ENCODE results near the gene TMTC2. TPM values are rescaled to one million over a fixed set of nuclear protein-coding genes. Genes with fewer than 3 reads are reported as not detected.
A peak's percentile ranks its signal among the peaks of the same experiment; 100 is the strongest.

TMTC2 gene
- total RNA-seq, 2 donors from 2014 or later: 4.7 to 9.0 TPM

DNA sequence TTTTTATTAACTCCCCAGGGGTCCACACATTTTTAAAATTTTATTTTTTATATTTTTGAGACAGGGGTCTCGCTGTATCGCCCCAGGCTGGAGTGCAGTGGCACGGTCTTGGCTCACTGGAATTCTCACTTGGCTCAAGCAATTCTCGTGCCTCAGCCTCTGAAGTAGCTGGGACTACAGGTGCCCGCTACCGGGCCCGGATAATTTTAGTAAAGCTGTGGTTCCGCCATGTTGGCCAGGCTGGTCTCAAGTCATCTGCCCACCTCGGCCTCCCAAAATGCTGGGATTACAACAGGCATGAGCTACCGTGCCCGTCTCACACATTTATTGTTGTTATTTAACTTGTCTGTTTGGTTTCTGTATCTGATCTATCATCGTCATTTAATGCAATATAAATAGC lies 307.4 kb downstream of the TMTC2 start:
- no peaks in the 10 kb centered on the region for H3K9me3 Mint-ChIP-seq
- H3K27me3 Mint-ChIP-seq (ENCODE audit: low read depth): no peaks in the 10 kb centered on the region
- DNase-seq (no peak), ATAC-seq (replicated peaks in 1 of 2) (no peak)
- no peak overlapping the region for H3K27ac Mint-ChIP-seq
- no peak overlapping the region for H3K4me3 Mint-ChIP-seq
- no peaks in the 10 kb centered on the region for H3K36me3 Mint-ChIP-seq (ENCODE audit: insufficient read depth in 2 of 2)
- H3K4me1 Mint-ChIP-seq (ENCODE audit: low read depth): peaks cover 3% of the 10 kb centered on the region

DNA sequence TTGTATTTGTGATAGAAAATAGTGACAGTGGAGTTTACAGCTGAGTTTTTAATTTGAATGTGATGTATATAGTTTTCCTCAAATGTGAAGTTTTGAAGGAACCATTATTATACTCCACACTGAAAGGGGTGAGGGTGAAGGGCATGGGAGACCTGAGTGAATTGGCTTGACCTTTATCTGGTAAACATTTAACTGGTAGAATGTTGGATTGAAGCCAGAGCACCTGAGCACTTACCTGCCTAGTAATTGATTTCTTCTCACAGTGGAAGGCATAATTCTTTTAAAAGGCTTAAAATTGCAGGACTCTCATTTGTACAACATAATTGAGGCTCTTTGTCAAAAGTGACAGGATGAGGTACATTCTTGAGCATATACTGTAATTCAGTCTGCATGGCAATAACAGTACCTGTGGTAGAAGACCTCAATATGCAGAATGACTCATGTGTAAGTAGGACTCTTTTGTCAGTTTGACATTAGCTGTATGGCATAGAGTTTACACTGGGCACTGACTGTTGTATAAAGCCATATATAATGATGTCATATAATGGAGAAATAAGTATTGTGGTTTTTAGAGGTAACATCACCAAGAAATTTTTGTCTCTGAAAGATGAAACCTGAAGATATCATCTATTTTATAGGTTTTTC lies 309.6 kb downstream of the TMTC2 start:
- H3K36me3 Mint-ChIP-seq (ENCODE audit: insufficient read depth in 2 of 2): no peaks in the 10 kb centered on the region
- H3K27ac Mint-ChIP-seq: peak overlapping the region; percentile 60
- H3K4me1 Mint-ChIP-seq (ENCODE audit: low read depth): peaks cover 3% of the 10 kb centered on the region
- ATAC-seq (replicated peaks in 1 of 2) (peak; percentile 99 to 100), DNase-seq (peak in 1 of 2 donors; percentile 10)
- no peak overlapping the region for H3K4me3 Mint-ChIP-seq
- H3K9me3 Mint-ChIP-seq: no peaks in the 10 kb centered on the region
- H3K27me3 Mint-ChIP-seq (ENCODE audit: low read depth): no peaks in the 10 kb centered on the region

DNA sequence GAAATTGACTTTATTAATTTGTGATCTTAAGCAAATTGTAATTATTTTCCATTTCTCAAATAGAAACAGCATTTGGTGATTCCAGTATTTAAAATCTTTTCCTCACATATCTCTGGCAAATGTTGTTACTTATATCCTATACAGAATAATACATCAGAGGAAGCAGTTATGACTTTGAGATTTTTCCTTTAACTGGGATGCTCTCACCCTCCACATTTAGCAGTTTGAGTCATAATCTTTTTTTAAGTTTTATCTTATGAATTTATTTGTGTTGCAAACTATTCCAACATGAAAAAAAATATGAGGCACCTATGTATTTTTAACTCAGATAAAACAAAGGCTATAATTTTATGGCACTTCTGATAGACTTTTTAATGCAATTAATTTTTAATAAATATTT lies 311.8 kb downstream of the TMTC2 start:
- Mint-ChIP-seq H3K4me3 (no peak overlapping the region), H3K9me3 (no peaks in the 10 kb centered on the region), H3K4me1 (ENCODE audit: low read depth) (peaks cover 3% of the 10 kb centered on the region), H3K27me3 (ENCODE audit: low read depth) (no peaks in the 10 kb centered on the region), H3K27ac (no peak overlapping the region), H3K36me3 (ENCODE audit: insufficient read depth in 2 of 2) (no peaks in the 10 kb centered on the region)
- ATAC-seq (replicated peaks in 1 of 2) (no peak), DNase-seq (no peak)

DNA sequence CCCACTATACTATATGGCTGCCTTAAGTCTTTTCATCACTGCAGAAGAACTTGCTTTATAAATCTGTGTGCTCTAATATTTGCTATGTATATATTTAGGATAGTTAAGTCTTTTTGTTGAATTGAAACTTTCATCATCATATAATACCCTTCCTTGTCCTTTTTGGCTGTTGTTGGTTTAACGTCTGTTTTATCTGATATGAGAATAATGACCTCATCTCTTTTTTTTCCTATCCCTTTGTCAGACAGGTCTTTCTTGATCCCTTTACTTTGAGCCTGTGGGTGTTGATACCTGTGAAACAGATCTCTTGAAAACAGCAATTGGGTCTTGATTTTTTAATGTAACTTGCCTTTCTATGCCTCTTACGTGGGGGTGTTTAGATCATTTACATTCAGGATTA lies 316.3 kb downstream of the TMTC2 start:
- H3K27ac Mint-ChIP-seq: no peak overlapping the region
- peaks cover 1 to 4% of the 10 kb centered on the region in 2 donors for H3K36me3 Mint-ChIP-seq (ENCODE audit: insufficient read depth in 2 of 2)
- no peaks in the 10 kb centered on the region for H3K4me1 Mint-ChIP-seq (ENCODE audit: low read depth)
- peaks cover under 1 to 3% of the 10 kb centered on the region in 2 donors for H3K9me3 Mint-ChIP-seq
- DNase-seq (no peak), ATAC-seq (replicated peaks in 1 of 2) (no peak)
- no peak overlapping the region for H3K4me3 Mint-ChIP-seq
- H3K27me3 Mint-ChIP-seq (ENCODE audit: low read depth): no peaks in the 10 kb centered on the region

DNA sequence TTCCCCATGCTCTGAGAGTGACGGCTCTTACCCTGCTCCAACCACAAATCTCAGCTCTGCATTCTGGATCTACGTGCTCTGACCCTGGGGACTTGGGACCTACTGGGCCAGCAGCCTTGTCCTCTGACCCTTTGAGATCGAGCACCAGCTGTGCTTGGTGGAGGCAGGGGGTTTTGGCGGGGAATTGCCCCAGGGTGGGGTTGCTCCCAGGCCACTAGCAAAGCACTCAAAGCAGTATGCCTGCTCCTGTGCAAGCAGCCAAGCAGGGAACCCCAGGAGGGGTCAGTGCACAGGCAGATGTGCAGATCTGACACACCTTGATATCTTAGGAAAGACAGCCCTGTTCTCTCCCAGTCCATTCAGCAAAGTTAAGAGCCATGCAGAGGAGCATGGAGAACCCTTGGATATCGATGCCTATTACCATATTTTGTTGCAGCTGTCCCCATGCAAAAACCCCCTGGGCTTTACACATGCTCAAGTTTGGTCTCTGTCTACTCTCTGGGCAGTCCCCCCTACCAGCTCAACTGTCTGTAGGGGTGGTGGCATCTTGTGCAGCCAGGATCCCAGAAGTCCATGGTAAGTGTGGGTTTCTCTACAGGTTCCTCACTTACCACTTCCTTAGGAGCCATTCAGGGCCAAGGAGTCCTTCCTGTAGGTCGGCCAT lies 319.0 kb downstream of the TMTC2 start:
- no peaks in the 10 kb centered on the region for H3K4me1 Mint-ChIP-seq (ENCODE audit: low read depth)
- DNase-seq (no peak), ATAC-seq (replicated peaks in 1 of 2) (no peak)
- no peak overlapping the region for H3K27ac Mint-ChIP-seq
- no peak overlapping the region for H3K4me3 Mint-ChIP-seq
- no peaks in the 10 kb centered on the region for H3K27me3 Mint-ChIP-seq (ENCODE audit: low read depth)
- H3K9me3 Mint-ChIP-seq: peaks cover 15 to 17% of the 10 kb centered on the region in 2 donors
- H3K36me3 Mint-ChIP-seq (ENCODE audit: insufficient read depth in 2 of 2): peaks cover 18 to 21% of the 10 kb centered on the region in 2 donors

DNA sequence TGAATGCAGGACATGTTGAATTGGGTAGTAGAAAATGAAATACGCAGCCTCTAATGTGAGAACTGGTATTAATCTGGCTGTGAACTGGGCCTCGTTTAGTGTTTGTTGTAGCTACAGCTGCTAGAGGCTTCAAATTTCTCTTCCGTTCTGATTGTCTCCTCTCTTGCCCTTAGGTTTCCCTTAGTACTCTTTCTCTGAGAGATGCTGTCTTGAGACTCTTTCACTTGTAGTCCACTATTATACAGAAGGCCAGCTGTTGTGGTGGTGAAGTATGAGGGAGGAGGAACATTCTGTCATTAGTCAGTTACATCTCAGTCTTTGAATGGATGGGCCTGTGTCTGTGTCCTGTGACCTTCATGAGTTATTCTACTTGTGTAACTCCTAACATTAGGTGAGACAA lies 322.0 kb downstream of the TMTC2 start:
- H3K4me1 Mint-ChIP-seq (ENCODE audit: low read depth): no peaks in the 10 kb centered on the region
- ATAC-seq (replicated peaks in 1 of 2): no peak

DNA sequence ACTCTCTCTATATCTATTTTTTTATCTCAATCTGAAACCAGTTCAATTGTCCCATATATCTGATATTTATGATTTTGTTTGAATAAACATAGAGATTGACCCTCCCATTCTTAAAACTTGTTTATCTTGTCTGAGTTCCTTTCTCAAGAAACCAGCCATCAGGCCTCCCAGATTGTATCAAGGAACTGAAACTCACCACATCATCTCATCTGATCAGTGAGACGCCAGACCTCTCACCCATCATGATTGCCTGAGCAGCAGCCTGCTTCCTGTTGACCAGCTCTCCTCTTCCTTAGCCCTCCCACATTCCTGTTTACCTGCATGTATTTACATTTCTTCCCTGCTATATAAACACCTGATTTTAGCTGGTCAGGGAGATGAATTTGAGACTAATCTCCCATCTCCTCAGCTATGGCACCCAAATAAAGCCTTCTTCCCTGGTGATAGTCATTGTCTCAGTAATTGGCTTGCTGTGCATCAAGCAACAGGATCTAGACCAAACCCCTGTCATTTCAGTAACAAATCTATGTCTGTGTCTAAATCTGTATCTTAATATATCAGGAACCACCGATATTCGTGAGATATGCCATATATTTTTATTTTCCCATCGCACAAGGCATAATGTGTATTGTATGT lies 323.6 kb downstream of the TMTC2 start:
- no peaks in the 10 kb centered on the region for H3K4me1 Mint-ChIP-seq (ENCODE audit: low read depth)
- H3K4me3 Mint-ChIP-seq: no peak overlapping the region
- no peaks in the 10 kb centered on the region for H3K27me3 Mint-ChIP-seq (ENCODE audit: low read depth)
- H3K27ac Mint-ChIP-seq: no peak overlapping the region
- DNase-seq (no peak), ATAC-seq (replicated peaks in 1 of 2) (no peak)
- H3K9me3 Mint-ChIP-seq: peaks cover 20 to 21% of the 10 kb centered on the region in 2 donors
- H3K36me3 Mint-ChIP-seq (ENCODE audit: insufficient read depth in 2 of 2): peaks cover 22 to 26% of the 10 kb centered on the region in 2 donors

More for the DNA sequence above, 322.0 kb downstream of the TMTC2 start:
- no peak for DNase-seq
- Mint-ChIP-seq H3K27ac (no peak overlapping the region), H3K27me3 (ENCODE audit: low read depth) (no peaks in the 10 kb centered on the region), H3K9me3 (peaks cover 20 to 21% of the 10 kb centered on the region in 2 donors), H3K4me3 (no peak overlapping the region), H3K36me3 (ENCODE audit: insufficient read depth in 2 of 2) (peaks cover 22 to 27% of the 10 kb centered on the region in 2 donors)

DNA sequence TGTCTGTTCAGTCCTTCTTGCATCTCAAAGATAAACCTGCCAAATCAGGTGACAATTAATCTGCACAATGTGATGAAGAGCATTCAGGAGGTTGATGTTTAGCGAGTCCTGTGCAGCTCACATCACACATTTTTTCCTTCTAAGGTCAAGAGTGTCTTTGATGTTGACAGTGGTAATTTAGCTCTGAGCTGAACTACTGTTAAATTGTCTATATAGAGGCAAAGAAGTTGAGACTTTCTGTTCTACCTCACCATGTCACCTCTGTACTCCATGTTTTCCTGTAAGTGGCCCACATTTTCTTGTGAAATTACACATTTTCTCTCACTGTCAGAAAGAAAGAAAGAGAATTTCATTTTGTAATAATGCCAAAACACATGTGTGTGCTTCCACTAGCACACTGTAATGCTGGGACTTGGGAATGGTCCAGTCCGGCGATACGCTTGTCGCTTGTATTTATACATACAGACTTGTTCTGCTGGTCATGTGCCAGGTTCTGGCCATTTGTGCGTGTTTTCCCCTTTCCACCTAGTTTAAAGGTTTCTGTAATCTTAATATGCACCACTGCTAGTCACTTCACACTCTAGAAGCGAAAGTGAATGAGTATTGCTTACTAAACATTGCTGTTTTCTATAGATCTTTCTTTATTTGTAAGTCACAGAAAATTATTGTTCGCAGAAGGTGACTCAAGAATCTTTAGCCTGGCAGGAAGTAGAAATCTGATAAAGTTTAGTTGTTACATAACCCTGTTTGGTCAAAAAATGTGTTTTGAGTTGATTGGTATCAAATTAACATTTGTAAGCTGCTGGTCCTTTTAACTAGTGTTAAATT lies 328.9 kb downstream of the TMTC2 start:
- Mint-ChIP-seq H3K27me3 (ENCODE audit: low read depth) (no peaks in the 10 kb centered on the region), H3K9me3 (peaks cover 4 to 5% of the 10 kb centered on the region in 2 donors), H3K4me3 (no peak overlapping the region), H3K27ac (no peak overlapping the region), H3K4me1 (ENCODE audit: low read depth) (no peaks in the 10 kb centered on the region), H3K36me3 (ENCODE audit: insufficient read depth in 2 of 2) (peaks cover 4 to 6% of the 10 kb centered on the region in 2 donors)
- DNase-seq (peak in 1 of 2 donors; percentile 2), ATAC-seq (replicated peaks in 1 of 2) (peak; percentile 50 to 73)

DNA sequence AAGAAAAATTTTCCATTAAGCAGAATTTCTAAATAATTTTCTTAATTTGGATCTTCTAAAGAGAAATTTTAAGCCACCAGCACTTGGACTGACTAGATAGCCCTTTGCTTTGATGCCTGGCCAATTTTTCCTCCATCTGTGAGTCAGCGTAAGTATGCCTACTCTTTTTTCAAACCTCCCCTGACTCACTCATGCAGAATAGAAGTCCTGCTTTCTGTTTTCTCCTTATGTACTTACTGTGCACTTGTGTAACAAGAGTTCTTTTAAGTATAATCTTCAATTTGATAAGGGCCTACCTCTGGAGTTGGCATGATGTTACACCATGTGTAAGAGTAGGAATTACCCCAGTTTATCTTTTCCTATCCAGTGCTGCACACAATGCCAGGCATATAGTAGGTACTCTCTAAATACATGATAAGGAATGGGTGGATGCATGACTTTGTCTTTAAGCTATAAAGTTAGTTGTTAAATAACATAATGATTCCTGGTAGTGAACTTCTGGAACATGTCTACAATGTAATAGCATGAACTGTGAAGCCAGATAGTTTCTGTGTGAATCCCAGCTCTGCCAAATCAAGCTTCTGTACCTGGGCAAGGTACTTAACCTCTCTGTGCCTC lies 329.6 kb downstream of the TMTC2 start:
- DNase-seq: no peak
- Mint-ChIP-seq H3K27ac (no peak overlapping the region), H3K36me3 (ENCODE audit: insufficient read depth in 2 of 2) (peaks cover 2 to 3% of the 10 kb centered on the region in 2 donors), H3K27me3 (ENCODE audit: low read depth) (no peaks in the 10 kb centered on the region), H3K4me1 (ENCODE audit: low read depth) (no peaks in the 10 kb centered on the region), H3K4me3 (no peak overlapping the region), H3K9me3 (peaks cover 5% of the 10 kb centered on the region in 2 donors)
- ATAC-seq (replicated peaks in 1 of 2): peak; percentile 31 to 63

DNA sequence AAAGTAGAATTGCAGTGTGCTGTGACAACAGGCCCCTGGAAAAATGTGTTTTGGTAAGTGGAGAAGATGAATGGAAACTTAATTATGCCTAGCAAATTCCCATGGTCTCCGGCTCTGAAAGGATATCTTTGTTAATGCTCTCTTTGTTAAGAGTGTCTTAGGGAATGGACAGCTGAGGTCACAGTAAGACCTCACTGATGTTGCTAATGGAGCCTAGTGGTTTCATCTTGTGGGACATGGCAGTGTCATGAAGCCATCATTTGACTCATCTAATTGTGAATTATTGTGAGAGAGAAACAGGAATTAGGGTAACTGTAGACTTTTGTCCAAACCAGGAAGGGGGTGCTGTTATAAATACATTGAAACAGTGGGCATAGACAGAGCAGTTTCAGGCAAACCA lies 330.3 kb downstream of the TMTC2 start:
- Mint-ChIP-seq H3K4me1 (ENCODE audit: low read depth) (no peaks in the 10 kb centered on the region), H3K27ac (no peak overlapping the region), H3K4me3 (no peak overlapping the region), H3K27me3 (ENCODE audit: low read depth) (no peaks in the 10 kb centered on the region), H3K36me3 (ENCODE audit: insufficient read depth in 2 of 2) (no peaks in the 10 kb centered on the region), H3K9me3 (peaks cover under 1 to 2% of the 10 kb centered on the region in 2 donors)
- ATAC-seq (replicated peaks in 1 of 2): no peak
- DNase-seq: no peak

DNA sequence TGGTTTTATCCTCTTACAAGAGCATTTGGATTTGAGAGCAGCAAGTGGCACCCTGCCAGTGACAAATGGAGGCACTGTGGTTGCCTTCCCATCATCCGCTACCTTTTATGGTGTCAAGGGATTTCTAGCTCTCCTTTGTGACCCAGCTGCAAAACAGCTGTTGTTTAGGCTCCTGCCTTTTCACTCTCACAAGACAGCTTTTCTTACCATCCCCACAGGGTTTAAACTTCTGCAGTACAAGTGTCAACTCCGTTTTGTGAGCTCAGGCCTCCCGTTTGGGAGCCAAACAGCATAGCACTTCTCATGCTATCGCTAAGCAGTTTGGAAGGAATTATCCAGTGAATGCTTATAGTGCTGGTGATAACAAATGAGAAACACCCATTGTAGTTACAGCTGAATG lies 331.4 kb downstream of the TMTC2 start:
- Mint-ChIP-seq H3K27ac (no peak overlapping the region), H3K36me3 (ENCODE audit: insufficient read depth in 2 of 2) (no peaks in the 10 kb centered on the region), H3K4me3 (no peak overlapping the region), H3K27me3 (ENCODE audit: low read depth) (no peaks in the 10 kb centered on the region), H3K9me3 (peaks cover 0 to 2% of the 10 kb centered on the region in 2 donors), H3K4me1 (ENCODE audit: low read depth) (no peaks in the 10 kb centered on the region)
- no peak for ATAC-seq (replicated peaks in 1 of 2)
- DNase-seq: no peak

DNA sequence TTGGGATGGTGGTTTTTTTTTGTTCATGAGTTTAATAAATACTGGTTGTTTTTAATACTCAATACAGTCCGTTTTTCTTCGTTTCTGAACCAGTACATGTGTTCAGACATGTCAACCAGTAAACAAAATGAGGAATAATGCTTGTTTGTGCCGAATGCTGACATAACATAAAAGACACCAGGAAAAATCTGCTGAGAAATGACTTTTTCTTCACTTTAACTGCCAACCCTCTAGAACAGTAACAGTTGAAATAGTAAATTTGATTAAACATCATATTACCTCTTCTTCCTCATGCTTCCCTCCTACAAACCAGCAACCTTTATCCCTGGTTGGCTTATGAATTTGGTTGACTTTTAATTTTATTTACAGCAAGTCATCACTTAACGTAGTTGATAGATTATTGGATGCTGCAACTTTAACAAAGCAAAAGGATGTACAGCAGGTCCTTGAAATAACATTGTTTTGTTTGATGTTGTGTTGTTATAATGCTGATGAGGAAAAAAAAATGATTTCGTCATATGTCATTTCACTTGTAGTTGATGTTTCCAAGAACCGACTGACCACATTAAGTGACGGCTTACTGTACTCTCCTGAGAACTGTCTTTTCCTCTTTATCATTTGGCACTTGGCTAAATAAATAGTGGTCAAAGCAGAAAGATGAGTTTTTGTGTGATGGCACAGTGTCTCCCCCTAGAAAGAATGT lies 340.5 kb downstream of the TMTC2 start:
- no peak for DNase-seq
- H3K9me3 Mint-ChIP-seq: no peaks in the 10 kb centered on the region
- H3K27me3 Mint-ChIP-seq (ENCODE audit: low read depth): no peaks in the 10 kb centered on the region
- H3K4me1 Mint-ChIP-seq (ENCODE audit: low read depth): no peaks in the 10 kb centered on the region
- H3K27ac Mint-ChIP-seq: no peak overlapping the region
- no peak for ATAC-seq (replicated peaks in 1 of 2)
- H3K4me3 Mint-ChIP-seq: no peak overlapping the region
- no peaks in the 10 kb centered on the region for H3K36me3 Mint-ChIP-seq (ENCODE audit: insufficient read depth in 2 of 2)
